DND-41 (cell line): ENCODE measurements around the gene RGS13.

ENCODE experiments used
- ATAC-seq: fragments of 200-7000 bp; cut with Tn5 transposase; 3 replicates; pipeline ENCODE4 v1.9.1; 2021; ENCODE audit warnings: low read depth; ENCODE audit not compliant: insufficient read depth
- DNase-seq: peaks from one replicate; pipeline ENCODE4 v3.0.0-alpha.2; 2020
- H2AFZ ChIP-seq: 2 replicates; pipeline ENCODE4 v1.6.0; 2012; ENCODE audit warnings: low read depth, low read length
- H3K27ac ChIP-seq: 2 replicates; pipeline ENCODE4 v1.5.1; 2012; ENCODE audit warnings: low read length, inconsistent platforms
- H3K27me3 ChIP-seq: fragments of 200-600 bp; sonication (generic); 2 replicates; pipeline ENCODE4 v1.6.0; 2012; ENCODE audit warnings: low read length, mild to moderate bottlenecking, inconsistent platforms; ENCODE audit not compliant: insufficient read depth, poor library complexity
- H3K36me3 ChIP-seq: 2 replicates; pipeline ENCODE4 v1.5.1; 2012; ENCODE audit warnings: low read length, inconsistent platforms; ENCODE audit not compliant: insufficient read depth
- H3K4me1 ChIP-seq: 2 replicates; pipeline ENCODE4 v1.5.1; 2012; ENCODE audit warnings: mild to moderate bottlenecking, low read length; ENCODE audit not compliant: insufficient read depth
- H3K4me2 ChIP-seq: 2 replicates; pipeline ENCODE4 v1.6.0; 2012; ENCODE audit warnings: mild to moderate bottlenecking, moderate library complexity, low read length, inconsistent platforms; ENCODE audit not compliant: insufficient read depth
- H3K4me3 ChIP-seq, 2 experiments: fragments of 200-600 bp in 1 of 2; shearing (Covaris generic) in 1 of 2; 2 replicates each; pipeline ENCODE4 v1.5.1; 2012 to 2016; ENCODE audit warnings: inconsistent platforms in 2 of 2, low read length in 2 of 2, mild to moderate bottlenecking in 2 of 2, low read depth in 1 of 2, moderate library complexity in 1 of 2
- H3K79me2 ChIP-seq: 2 replicates; pipeline ENCODE4 v1.6.0; 2012; ENCODE audit warnings: low read length, inconsistent platforms; ENCODE audit not compliant: insufficient read depth
- H3K9ac ChIP-seq: 2 replicates; pipeline ENCODE4 v1.6.0; 2012; ENCODE audit warnings: low read depth, mild to moderate bottlenecking, inconsistent platforms, low read length, moderate library complexity
- H3K9me3 ChIP-seq: 2 replicates; pipeline ENCODE4 v1.5.1; 2012; ENCODE audit warnings: low read length, moderate library complexity, mild to moderate bottlenecking, inconsistent platforms; ENCODE audit not compliant: insufficient read depth, severe bottlenecking
- H4K20me1 ChIP-seq: 2 replicates; pipeline ENCODE4 v1.6.0; 2012; ENCODE audit warnings: low read length; ENCODE audit not compliant: insufficient read depth
- EZH2 ChIP-seq: IDR thresholded peaks from 3 replicates; pipeline ENCODE4 v1.6.1; 2012; ENCODE audit warnings: borderline replicate concordance, low read depth, mild to moderate bottlenecking, moderate library complexity, low read length, inconsistent platforms; ENCODE audit not compliant: severe bottlenecking
- TF ChIP-seq, protein P1 (sequence below): IDR thresholded peaks from 2 replicates; pipeline ENCODE4 v1.5.1; 2012; ENCODE audit warnings: borderline replicate concordance, low read length, moderate library complexity, mild to moderate bottlenecking; ENCODE audit not compliant: poor library complexity, severe bottlenecking; ENCODE audit errors: extremely low read depth

The RGS13 gene

DNA sequence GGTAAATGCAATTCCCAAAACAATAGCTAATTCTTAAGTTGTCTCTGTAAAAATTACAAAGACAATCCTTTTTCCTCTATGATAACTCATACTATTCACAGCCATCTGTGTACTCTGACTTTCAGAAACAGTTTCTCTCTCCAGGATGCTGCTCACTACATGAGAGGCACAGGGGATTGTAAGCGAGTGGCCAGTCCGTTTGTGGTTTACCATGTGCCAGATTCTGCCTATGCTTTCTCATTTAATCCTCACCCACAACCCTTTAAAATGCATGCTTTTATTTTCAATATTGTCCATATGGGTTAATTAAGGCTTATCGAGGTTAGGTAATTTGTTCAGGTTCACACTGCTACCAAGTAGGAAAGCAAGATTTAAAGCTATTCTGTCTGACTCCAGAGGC, 37.4 kb upstream of the RGS13 start:
- TF ChIP-seq, protein P1, sequence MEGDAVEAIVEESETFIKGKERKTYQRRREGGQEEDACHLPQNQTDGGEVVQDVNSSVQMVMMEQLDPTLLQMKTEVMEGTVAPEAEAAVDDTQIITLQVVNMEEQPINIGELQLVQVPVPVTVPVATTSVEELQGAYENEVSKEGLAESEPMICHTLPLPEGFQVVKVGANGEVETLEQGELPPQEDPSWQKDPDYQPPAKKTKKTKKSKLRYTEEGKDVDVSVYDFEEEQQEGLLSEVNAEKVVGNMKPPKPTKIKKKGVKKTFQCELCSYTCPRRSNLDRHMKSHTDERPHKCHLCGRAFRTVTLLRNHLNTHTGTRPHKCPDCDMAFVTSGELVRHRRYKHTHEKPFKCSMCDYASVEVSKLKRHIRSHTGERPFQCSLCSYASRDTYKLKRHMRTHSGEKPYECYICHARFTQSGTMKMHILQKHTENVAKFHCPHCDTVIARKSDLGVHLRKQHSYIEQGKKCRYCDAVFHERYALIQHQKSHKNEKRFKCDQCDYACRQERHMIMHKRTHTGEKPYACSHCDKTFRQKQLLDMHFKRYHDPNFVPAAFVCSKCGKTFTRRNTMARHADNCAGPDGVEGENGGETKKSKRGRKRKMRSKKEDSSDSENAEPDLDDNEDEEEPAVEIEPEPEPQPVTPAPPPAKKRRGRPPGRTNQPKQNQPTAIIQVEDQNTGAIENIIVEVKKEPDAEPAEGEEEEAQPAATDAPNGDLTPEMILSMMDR = no peak
- no peak for TF ChIP-seq EZH2
- no peaks in the 10 kb centered on the region for H4K20me1 ChIP-seq
- H3K9me3 ChIP-seq = no peaks in the 10 kb centered on the region
- DNase-seq (no peak), ATAC-seq (peak; percentile 70)
- H3K9ac ChIP-seq = no peak overlapping the region
- no peak overlapping the region for H3K4me2 ChIP-seq
- H3K27ac ChIP-seq = no peak overlapping the region
- H3K79me2 ChIP-seq = no peaks in the 10 kb centered on the region
- no peak overlapping the region for H3K4me3 ChIP-seq
- no peaks in the 10 kb centered on the region for H3K27me3 ChIP-seq
- no peak overlapping the region for H2AFZ ChIP-seq
- H3K36me3 ChIP-seq = no peaks in the 10 kb centered on the region
- H3K4me1 ChIP-seq = peaks cover 23% of the 10 kb centered on the region

GRCh38 chr1:192600275-192600674, 35.7 kb upstream of the RGS13 start:
- no peak overlapping the region for H3K4me2 ChIP-seq
- no peak for ATAC-seq

GRCh38 chr1:192601143-192601542, 34.8 kb upstream of the RGS13 start:
- ATAC-seq = no peak
- no peaks in the 10 kb centered on the region for H3K36me3 ChIP-seq
- H3K27ac ChIP-seq = no peak overlapping the region
- no peak overlapping the region for H3K9ac ChIP-seq
- no peaks in the 10 kb centered on the region for H3K27me3 ChIP-seq
- H3K4me1 ChIP-seq = peaks cover 23% of the 10 kb centered on the region
- TF ChIP-seq, protein P1 = no peak
- no peak for TF ChIP-seq EZH2
- no peak overlapping the region for H2AFZ ChIP-seq
- H4K20me1 ChIP-seq = no peaks in the 10 kb centered on the region
- H3K9me3 ChIP-seq = no peaks in the 10 kb centered on the region
- H3K79me2 ChIP-seq = no peaks in the 10 kb centered on the region
- H3K4me2 ChIP-seq = no peak overlapping the region
- H3K4me3 ChIP-seq = no peak overlapping the region
- DNase-seq = no peak

More at GRCh38 chr1:192600275-192600674, 35.7 kb upstream of the RGS13 start:
- Histone ChIP-seq H3K9ac (no peak overlapping the region), H3K27ac (no peak overlapping the region), H3K27me3 (no peaks in the 10 kb centered on the region), H3K4me3 (no peak overlapping the region), H3K9me3 (no peaks in the 10 kb centered on the region), H2AFZ (no peak overlapping the region), H3K4me1 (peaks cover 23% of the 10 kb centered on the region), H3K79me2 (no peaks in the 10 kb centered on the region), H4K20me1 (no peaks in the 10 kb centered on the region), H3K36me3 (no peaks in the 10 kb centered on the region)
- TF ChIP-seq EZH2 = no peak
- TF ChIP-seq, protein P1 = no peak
- DNase-seq = no peak

DNA sequence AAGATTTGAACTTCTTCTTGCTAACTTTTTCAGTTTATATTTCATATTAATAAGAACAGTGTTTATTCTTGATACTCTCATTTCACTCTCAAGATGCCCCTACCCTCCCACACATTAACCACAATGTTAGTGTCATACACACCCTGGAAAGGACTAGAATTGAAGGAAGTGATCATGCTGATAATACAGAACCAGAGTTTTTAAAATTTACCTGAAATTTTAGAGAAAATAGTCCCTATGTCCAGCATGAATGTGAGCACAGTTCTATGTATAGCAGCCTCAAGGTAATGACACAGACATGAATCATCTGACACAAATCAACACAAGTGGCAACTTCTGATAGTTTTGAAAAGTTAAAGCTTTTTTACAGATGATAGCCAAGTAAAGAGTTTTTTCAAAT, 34.4 kb upstream of the RGS13 start:
- Histone ChIP-seq H3K4me1 (peaks cover 23% of the 10 kb centered on the region), H3K4me3 (no peak overlapping the region), H4K20me1 (no peaks in the 10 kb centered on the region), H3K79me2 (no peaks in the 10 kb centered on the region), H3K27me3 (no peaks in the 10 kb centered on the region), H3K9ac (no peak overlapping the region), H3K4me2 (no peak overlapping the region), H2AFZ (no peak overlapping the region), H3K9me3 (no peaks in the 10 kb centered on the region), H3K27ac (no peak overlapping the region), H3K36me3 (no peaks in the 10 kb centered on the region)
- TF ChIP-seq, protein P1 = no peak
- TF ChIP-seq EZH2 = no peak
- ATAC-seq (peak; percentile 52; the same call in 2 of the 3 replicates), DNase-seq (no peak)
